MM.1S (cell line): ENCODE measurements around the gene H1-8.
A peak's percentile ranks its signal among the peaks of the same experiment; 100 is the strongest.

ENCODE experiments used
- DNase-seq: peaks from one replicate; pipeline ENCODE4 v3.0.0-alpha.2; 2015
- H2AFZ ChIP-seq: fragments of 300-600 bp; sonication (generic); 2 replicates; pipeline ENCODE4 v1.6.0; 2016; ENCODE audit warnings: antibody characterized with exemption, low read length
- H3F3A ChIP-seq: fragments of 300-600 bp; sonication (generic); 2 replicates; pipeline ENCODE4 v1.6.1; 2016; ENCODE audit warnings: mild to moderate bottlenecking, antibody characterized with exemption, low read length, moderate library complexity, mixed read lengths; ENCODE audit not compliant: insufficient read depth
- H3K27ac ChIP-seq: fragments of 300-600 bp; sonication (generic); 2 replicates; pipeline ENCODE4 v1.5.1; 2016; ENCODE audit warnings: mild to moderate bottlenecking, low read length
- H3K27me3 ChIP-seq: fragments of 300-600 bp; sonication (generic); replicated peaks from 2 replicates; pipeline ENCODE4 v1.6.0; 2016; ENCODE audit warnings: low read length; ENCODE audit not compliant: insufficient read depth
- H3K36me3 ChIP-seq: fragments of 300-600 bp; sonication (generic); replicated peaks from 2 replicates; pipeline ENCODE4 v1.6.1; 2016; ENCODE audit warnings: mild to moderate bottlenecking, low read length, mixed read lengths; ENCODE audit not compliant: insufficient read depth
- H3K4me1 ChIP-seq: fragments of 300-600 bp; sonication (generic); 2 replicates; pipeline ENCODE4 v1.6.1; 2016; ENCODE audit warnings: low read length, mixed read lengths
- H3K4me2 ChIP-seq: fragments of 300-600 bp; sonication (generic); 2 replicates; pipeline ENCODE4 v1.6.0; 2016; ENCODE audit warnings: low read depth, low read length
- H3K4me3 ChIP-seq: fragments of 300-600 bp; sonication (generic); 2 replicates; pipeline ENCODE4 v1.5.1; 2016; ENCODE audit warnings: low read length, mixed read lengths
- H3K79me2 ChIP-seq: fragments of 300-600 bp; sonication (generic); 2 replicates; pipeline ENCODE4 v1.6.1; 2016; ENCODE audit warnings: mixed run types, low read length, mixed read lengths
- H3K9ac ChIP-seq: fragments of 300-600 bp; sonication (generic); 2 replicates; pipeline ENCODE4 v1.6.1; 2016; ENCODE audit warnings: low read length, mixed read lengths
- H3K9me2 ChIP-seq: fragments of 300-600 bp; sonication (generic); replicated peaks from 2 replicates; pipeline ENCODE4 v1.6.1; 2016; ENCODE audit warnings: mild to moderate bottlenecking, low read length, mixed read lengths; ENCODE audit not compliant: insufficient read depth
- H3K9me3 ChIP-seq: fragments of 300-600 bp; sonication (generic); replicated peaks from 2 replicates; pipeline ENCODE4 v1.6.1; 2016; ENCODE audit warnings: mild to moderate bottlenecking, low read length, mixed read lengths; ENCODE audit not compliant: insufficient read depth
- H4K20me1 ChIP-seq: fragments of 300-600 bp; sonication (generic); 2 replicates; pipeline ENCODE4 v1.6.1; 2016; ENCODE audit warnings: mild to moderate bottlenecking, low read length, moderate library complexity, mixed read lengths; ENCODE audit not compliant: insufficient read depth
- EZH2 ChIP-seq: fragments of 300-600 bp; sonication (generic); optimal IDR thresholded peaks from 2 replicates; pipeline ENCODE3; 2017; ENCODE audit warnings: low read depth, mild to moderate bottlenecking, antibody characterized with exemption, low read length, mixed read lengths
- EZH2phosphoT487 ChIP-seq: fragments of 300-600 bp; sonication (generic); IDR thresholded peaks from 2 replicates; pipeline ENCODE4 v1.6.1; 2018; ENCODE audit warnings: antibody characterized with exemption, low read length
- TF ChIP-seq, protein P1 (sequence below): fragments of 300-600 bp; sonication (generic); IDR thresholded peaks from 2 replicates; pipeline ENCODE4 v1.5.1; 2016; ENCODE audit warnings: antibody characterized with exemption, low read length, mixed read lengths

H1-8 gene

GRCh38 chr3:129593595-129594339, 50.8 kb downstream of the H1-8 start:
- H3K27ac ChIP-seq: no peak overlapping the region
- H3K4me3 ChIP-seq: no peak overlapping the region
- peak overlapping the region; percentile 32; the same call in 1 of the 2 replicates for H3K4me2 ChIP-seq

DNA sequence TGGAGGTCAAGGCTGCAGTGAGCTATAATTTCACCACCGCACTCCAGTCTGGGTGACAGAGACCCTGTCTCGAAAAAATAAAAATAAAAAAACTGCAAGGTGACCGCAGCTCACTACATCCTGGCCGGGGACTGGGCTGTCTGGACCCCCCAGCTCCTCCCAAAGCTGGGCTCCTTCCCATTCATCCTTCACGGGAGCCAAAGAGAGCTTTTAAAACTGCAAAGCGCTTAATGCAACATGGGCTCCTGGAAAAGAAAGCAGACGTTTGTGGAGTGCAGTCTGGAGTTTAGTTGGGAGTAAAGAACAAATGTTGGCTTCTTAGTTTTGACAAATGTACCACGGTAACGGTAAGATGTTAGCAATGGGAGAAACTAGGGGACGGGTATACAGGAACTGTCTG, 51.4 kb downstream of the H1-8 start:
- TF ChIP-seq EZH2phosphoT487 (no peak), EZH2 (no peak)
- TF ChIP-seq, protein P1, sequence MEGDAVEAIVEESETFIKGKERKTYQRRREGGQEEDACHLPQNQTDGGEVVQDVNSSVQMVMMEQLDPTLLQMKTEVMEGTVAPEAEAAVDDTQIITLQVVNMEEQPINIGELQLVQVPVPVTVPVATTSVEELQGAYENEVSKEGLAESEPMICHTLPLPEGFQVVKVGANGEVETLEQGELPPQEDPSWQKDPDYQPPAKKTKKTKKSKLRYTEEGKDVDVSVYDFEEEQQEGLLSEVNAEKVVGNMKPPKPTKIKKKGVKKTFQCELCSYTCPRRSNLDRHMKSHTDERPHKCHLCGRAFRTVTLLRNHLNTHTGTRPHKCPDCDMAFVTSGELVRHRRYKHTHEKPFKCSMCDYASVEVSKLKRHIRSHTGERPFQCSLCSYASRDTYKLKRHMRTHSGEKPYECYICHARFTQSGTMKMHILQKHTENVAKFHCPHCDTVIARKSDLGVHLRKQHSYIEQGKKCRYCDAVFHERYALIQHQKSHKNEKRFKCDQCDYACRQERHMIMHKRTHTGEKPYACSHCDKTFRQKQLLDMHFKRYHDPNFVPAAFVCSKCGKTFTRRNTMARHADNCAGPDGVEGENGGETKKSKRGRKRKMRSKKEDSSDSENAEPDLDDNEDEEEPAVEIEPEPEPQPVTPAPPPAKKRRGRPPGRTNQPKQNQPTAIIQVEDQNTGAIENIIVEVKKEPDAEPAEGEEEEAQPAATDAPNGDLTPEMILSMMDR: no peak
- DNase-seq: no peak
- no peak overlapping the region for H2AFZ ChIP-seq
- no peaks in the 10 kb centered on the region for H4K20me1 ChIP-seq
- no peak overlapping the region for H3K4me3 ChIP-seq
- no peaks in the 10 kb centered on the region for H3K36me3 ChIP-seq
- no peak overlapping the region for H3K27ac ChIP-seq
- H3K9me2 ChIP-seq: no peaks in the 10 kb centered on the region
- H3K9me3 ChIP-seq: no peaks in the 10 kb centered on the region
- no peaks in the 10 kb centered on the region; the same call in 1 of the 2 replicates for H3K4me1 ChIP-seq
- no peak overlapping the region for H3K4me2 ChIP-seq
- H3K9ac ChIP-seq: no peak overlapping the region
- no peaks in the 10 kb centered on the region for H3K79me2 ChIP-seq
- H3F3A ChIP-seq: no peaks in the 10 kb centered on the region
- no peaks in the 10 kb centered on the region for H3K27me3 ChIP-seq

More at GRCh38 chr3:129593595-129594339, 50.8 kb downstream of the H1-8 start:
- no peaks in the 10 kb centered on the region for H4K20me1 ChIP-seq
- no peaks in the 10 kb centered on the region for H3F3A ChIP-seq
- no peaks in the 10 kb centered on the region for H3K27me3 ChIP-seq
- H3K9ac ChIP-seq: no peak overlapping the region
- H3K79me2 ChIP-seq: no peaks in the 10 kb centered on the region
- no peaks in the 10 kb centered on the region for H3K9me3 ChIP-seq
- no peaks in the 10 kb centered on the region for H3K36me3 ChIP-seq
- H2AFZ ChIP-seq: 0 out of 2 replicates have a peak overlapping the region, but pooled peaks have one; percentile 4
- peak; percentile 47 for DNase-seq
- H3K4me1 ChIP-seq: no peaks in the 10 kb centered on the region; the same call in 1 of the 2 replicates
- no peaks in the 10 kb centered on the region for H3K9me2 ChIP-seq
- TF ChIP-seq EZH2phosphoT487 (no peak), EZH2 (no peak)
- TF ChIP-seq, protein P1: no peak

DNA sequence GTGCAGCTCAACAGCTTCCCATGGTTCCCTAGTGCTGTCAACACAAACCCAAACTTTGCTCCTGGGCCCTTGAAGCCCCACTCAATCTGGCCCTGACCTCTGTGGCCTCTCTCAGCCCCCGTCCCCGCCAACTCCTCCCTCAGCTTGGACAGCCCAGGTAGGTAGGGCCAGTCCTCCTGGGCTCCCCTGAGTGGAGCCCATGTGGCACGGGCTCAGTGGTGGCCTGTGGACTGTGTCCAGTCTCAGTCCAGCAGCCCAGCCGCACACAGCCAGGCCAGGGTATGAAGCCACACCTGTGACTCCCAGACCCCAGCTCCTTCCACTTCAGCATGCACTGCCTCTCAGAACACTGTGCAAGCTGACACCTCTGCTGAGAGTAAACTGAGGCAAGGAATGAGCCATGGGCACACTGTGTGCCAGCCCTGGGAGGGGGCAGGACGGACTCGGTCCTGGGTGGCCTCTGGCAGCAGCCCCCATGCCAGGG, 52.0 kb downstream of the H1-8 start:
- Histone ChIP-seq H3K4me2 (no peak overlapping the region), H3K9me2 (no peaks in the 10 kb centered on the region), H3K27ac (no peak overlapping the region), H3K36me3 (no peaks in the 10 kb centered on the region), H3K4me1 (no peaks in the 10 kb centered on the region; the same call in 1 of the 2 replicates), H2AFZ (no peak overlapping the region), H3K79me2 (no peaks in the 10 kb centered on the region), H3K4me3 (no peak overlapping the region), H4K20me1 (no peaks in the 10 kb centered on the region), H3K27me3 (no peaks in the 10 kb centered on the region), H3K9ac (no peak overlapping the region), H3K9me3 (no peaks in the 10 kb centered on the region), H3F3A (no peaks in the 10 kb centered on the region)
- TF ChIP-seq, protein P1: no peak
- DNase-seq: no peak
